ENCODE data around the gene ETS2. TPM values are rescaled to one million over a fixed set of nuclear protein-coding genes. Genes with fewer than 3 reads are reported as not detected.

The ETS2 gene
- total RNA-seq, 1 donor from 2014 or later: 40.3 TPM

DNA sequence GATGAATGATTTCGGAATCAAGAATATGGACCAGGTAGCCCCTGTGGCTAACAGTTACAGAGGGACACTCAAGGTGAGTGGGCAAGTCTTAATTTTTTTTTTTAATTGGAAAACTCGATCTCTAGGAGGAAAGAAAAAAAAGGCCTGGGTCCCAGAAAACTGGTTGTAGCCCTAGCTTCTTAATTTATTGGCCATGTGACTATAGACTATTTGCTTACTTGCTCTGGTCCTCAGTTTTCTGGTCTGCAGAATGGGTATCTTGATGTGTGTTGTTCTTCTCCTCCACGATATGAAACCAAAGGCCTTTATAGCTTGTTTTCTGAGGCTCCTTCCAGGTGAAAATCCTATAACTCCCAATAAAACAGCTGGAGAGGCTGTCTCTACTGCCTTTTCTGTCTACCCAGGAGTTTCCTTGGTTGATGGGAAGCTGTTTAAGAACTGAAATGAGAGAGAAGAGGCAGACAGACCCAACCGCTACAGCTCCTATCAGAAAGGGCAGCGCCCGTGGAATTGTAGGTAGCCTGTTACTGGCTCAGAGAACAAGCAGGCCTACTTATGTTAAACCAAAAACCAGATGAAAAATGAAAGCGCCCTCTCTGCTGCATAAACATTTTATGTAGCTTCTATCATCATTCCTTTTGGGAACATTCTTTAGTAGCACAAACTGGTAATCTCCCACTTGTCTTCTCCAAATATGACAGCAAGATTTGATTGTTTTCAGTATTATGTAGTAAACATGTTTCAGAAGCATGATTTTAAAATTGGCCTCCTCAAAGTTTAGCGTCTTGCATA is 4.5 kb downstream of the ETS2 start:
- H4K20me1 ChIP-seq (ENCODE audit: insufficient read depth, low read length): peaks cover 35% of the 10 kb centered on the region
- TF ChIP-seq EZH2 (IDR thresholded peaks at IDR 0.05; ENCODE audit: insufficient read depth, low read length) (no peak), CTCF (IDR thresholded peaks at IDR 0.05; ENCODE audit: insufficient read depth, low read depth, low read length) (no peak)
- no peaks in the 10 kb centered on the region for H3K9me3 ChIP-seq (ENCODE audit: insufficient read depth, low read depth, low read length)
- DNase-seq (ENCODE audit: low read depth) (no peak), FAIRE-seq (no peak)
- no peaks in the 10 kb centered on the region for H3K27me3 Mint-ChIP-seq (ENCODE audit: low read depth, unreplicated experiment)
- H3K27ac ChIP-seq (ENCODE audit: low read depth, low read length): peak overlapping the region; percentile 59
- peak overlapping the region; percentile 28 for H3K4me3 Mint-ChIP-seq (ENCODE audit: unreplicated experiment)
- H3K4me1 Mint-ChIP-seq (ENCODE audit: low read depth, unreplicated experiment): peaks cover 26% of the 10 kb centered on the region
- H3K27ac Mint-ChIP-seq (ENCODE audit: unreplicated experiment): no peak overlapping the region
- peaks cover 31% of the 10 kb centered on the region for H3K36me3 ChIP-seq (ENCODE audit: insufficient read depth, low read length)
- H3K4me2 ChIP-seq (ENCODE audit: low read length): peak overlapping the region; percentile 51
- H3K9me3 Mint-ChIP-seq (ENCODE audit: unreplicated experiment): no peaks in the 10 kb centered on the region
- H3K4me3 ChIP-seq (ENCODE audit: insufficient read depth, low read depth, low read length): no peak overlapping the region
- peaks cover 60% of the 10 kb centered on the region for H3K79me2 ChIP-seq (ENCODE audit: insufficient read depth, low read length)
- no peak overlapping the region for H2AFZ ChIP-seq (ENCODE audit: low read depth, low read length)
- no peaks in the 10 kb centered on the region for H3K27me3 ChIP-seq (ENCODE audit: insufficient read depth, low read length)
- H3K36me3 Mint-ChIP-seq (ENCODE audit: low read depth, unreplicated experiment): peaks cover 25% of the 10 kb centered on the region
- H3K9ac ChIP-seq (ENCODE audit: low read length): peak overlapping the region; percentile 42
- peaks cover 39% of the 10 kb centered on the region for H3K4me1 ChIP-seq (ENCODE audit: insufficient read depth, low read length)

GRCh38 chr21:38810826-38811164 is 5.1 kb downstream of the ETS2 start:
- Histone ChIP-seq H3K27me3 (ENCODE audit: insufficient read depth, low read length) (no peaks in the 10 kb centered on the region), H3K9me3 (ENCODE audit: insufficient read depth, low read depth, low read length) (no peaks in the 10 kb centered on the region), H3K27ac (ENCODE audit: low read depth, low read length) (peak overlapping the region; percentile 59), H3K9ac (ENCODE audit: low read length) (peak overlapping the region; percentile 42), H3K4me1 (ENCODE audit: insufficient read depth, low read length) (peaks cover 39% of the 10 kb centered on the region), H3K79me2 (ENCODE audit: insufficient read depth, low read length) (peaks cover 60% of the 10 kb centered on the region), H4K20me1 (ENCODE audit: insufficient read depth, low read length) (peaks cover 35% of the 10 kb centered on the region), H3K4me2 (ENCODE audit: low read length) (peak overlapping the region; percentile 51), H3K4me3 (ENCODE audit: insufficient read depth, low read depth, low read length) (no peak overlapping the region), H2AFZ (ENCODE audit: low read depth, low read length) (no peak overlapping the region), H3K36me3 (ENCODE audit: insufficient read depth, low read length) (peaks cover 31% of the 10 kb centered on the region)
- Mint-ChIP-seq H3K4me3 (ENCODE audit: unreplicated experiment) (no peak overlapping the region), H3K36me3 (ENCODE audit: low read depth, unreplicated experiment) (peaks cover 28% of the 10 kb centered on the region), H3K27ac (ENCODE audit: unreplicated experiment) (no peak overlapping the region), H3K27me3 (ENCODE audit: low read depth, unreplicated experiment) (no peaks in the 10 kb centered on the region), H3K4me1 (ENCODE audit: low read depth, unreplicated experiment) (peaks cover 28% of the 10 kb centered on the region), H3K9me3 (ENCODE audit: unreplicated experiment) (no peaks in the 10 kb centered on the region)
- FAIRE-seq (no peak), DNase-seq (ENCODE audit: low read depth) (no peak)
- TF ChIP-seq EZH2 (IDR thresholded peaks at IDR 0.05; ENCODE audit: insufficient read depth, low read length): no peak
- no peak for TF ChIP-seq CTCF (IDR thresholded peaks at IDR 0.05; ENCODE audit: insufficient read depth, low read depth, low read length)

DNA sequence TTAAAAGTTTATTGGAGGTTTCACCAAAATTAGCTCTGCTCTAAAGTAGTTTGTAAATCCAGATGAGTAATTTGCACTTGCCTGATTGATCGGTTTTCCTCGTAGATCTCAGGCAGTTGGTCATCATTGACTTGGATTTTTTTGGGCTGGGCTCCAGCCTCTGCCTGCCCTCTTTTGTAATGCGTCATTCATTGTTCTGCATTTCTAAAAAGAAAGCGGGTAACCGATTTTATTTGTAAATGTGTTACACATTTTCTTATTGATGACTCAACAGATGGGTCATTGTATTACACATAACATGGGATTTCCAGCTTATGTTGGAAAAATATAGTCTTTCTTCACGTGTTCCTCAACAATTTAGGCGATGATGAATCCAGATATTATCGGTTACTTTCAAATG is 5.5 kb downstream of the ETS2 start:
- Histone ChIP-seq H2AFZ (ENCODE audit: low read depth, low read length) (no peak overlapping the region), H3K27me3 (ENCODE audit: insufficient read depth, low read length) (no peaks in the 10 kb centered on the region), H3K9ac (ENCODE audit: low read length) (peak overlapping the region; percentile 59), H3K4me2 (ENCODE audit: low read length) (peak overlapping the region; percentile 51), H3K27ac (ENCODE audit: low read depth, low read length) (peak overlapping the region; percentile 65), H3K4me3 (ENCODE audit: insufficient read depth, low read depth, low read length) (no peak overlapping the region), H3K9me3 (ENCODE audit: insufficient read depth, low read depth, low read length) (no peaks in the 10 kb centered on the region), H3K36me3 (ENCODE audit: insufficient read depth, low read length) (peaks cover 34% of the 10 kb centered on the region), H3K79me2 (ENCODE audit: insufficient read depth, low read length) (peaks cover 56% of the 10 kb centered on the region), H3K4me1 (ENCODE audit: insufficient read depth, low read length) (peaks cover 39% of the 10 kb centered on the region), H4K20me1 (ENCODE audit: insufficient read depth, low read length) (peaks cover 35% of the 10 kb centered on the region)
- DNase-seq (ENCODE audit: low read depth): peak; percentile 97
- Mint-ChIP-seq H3K4me3 (ENCODE audit: unreplicated experiment) (peak overlapping the region; percentile 21), H3K4me1 (ENCODE audit: low read depth, unreplicated experiment) (peaks cover 28% of the 10 kb centered on the region), H3K27me3 (ENCODE audit: low read depth, unreplicated experiment) (no peaks in the 10 kb centered on the region), H3K27ac (ENCODE audit: unreplicated experiment) (no peak overlapping the region), H3K36me3 (ENCODE audit: low read depth, unreplicated experiment) (peaks cover 28% of the 10 kb centered on the region), H3K9me3 (ENCODE audit: unreplicated experiment) (no peaks in the 10 kb centered on the region)
- no peak for TF ChIP-seq EZH2 (IDR thresholded peaks at IDR 0.05; ENCODE audit: insufficient read depth, low read length)
- no peak for TF ChIP-seq CTCF (IDR thresholded peaks at IDR 0.05; ENCODE audit: insufficient read depth, low read depth, low read length)
- FAIRE-seq: peak; percentile 49

Measured in astrocyte (in vitro differentiated cells and primary cell).